Measurements from ENCODE around the gene ASCL1. TPM values are rescaled to one million over a fixed set of nuclear protein-coding genes. Genes with fewer than 3 reads are reported as not detected.

Gene ASCL1
- total RNA-seq, 2 experiments from 2014 or later: not detected

DNA sequence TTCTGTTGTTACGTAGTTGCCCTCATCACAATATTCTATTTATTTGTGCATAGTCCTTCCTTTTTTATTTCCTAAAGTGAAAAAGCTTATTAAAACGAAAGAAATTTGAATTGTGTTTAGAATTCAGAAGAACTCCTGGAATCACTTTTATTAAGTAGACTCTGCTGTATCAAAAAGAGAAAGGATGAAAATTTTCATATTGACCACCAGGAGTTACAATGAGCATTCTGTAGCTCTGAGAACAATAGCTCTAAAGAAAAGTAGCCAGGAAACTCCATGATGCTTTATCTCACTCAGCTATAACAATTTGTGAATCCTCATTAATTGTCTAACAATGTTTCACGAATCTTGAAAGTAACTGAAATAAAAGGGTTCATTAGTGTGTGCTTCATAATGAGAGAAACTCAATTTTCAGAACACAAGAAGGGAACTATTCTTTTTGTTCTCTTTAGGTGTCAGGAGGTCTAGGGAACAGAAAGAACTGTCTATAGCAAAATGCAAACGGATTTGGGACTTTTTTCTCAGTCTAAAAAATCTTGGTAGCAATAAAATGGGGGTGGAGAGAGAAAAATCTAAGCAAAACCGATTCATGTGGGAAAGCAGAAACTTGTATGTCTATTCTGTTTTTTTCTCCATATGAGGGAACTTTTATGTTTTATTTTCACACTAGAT, 19.3 kb downstream of the ASCL1 start:
- peaks cover 7% of the 10 kb centered on the region for H3K9me3 Mint-ChIP-seq
- H3K36me3 ChIP-seq (ENCODE audit: insufficient read depth, low read length): no peaks in the 10 kb centered on the region
- no peak for TF ChIP-seq CTCF (IDR thresholded peaks at IDR 0.05)
- intact Hi-C loops (cut with DNase I, micrococcal nuclease): no loop called here
- H3K27ac ChIP-seq (ENCODE audit: low read depth in 1 of 2, low read length in 2 of 2): no peak overlapping the region
- H3K27me3 ChIP-seq (ENCODE audit: control insufficient read depth in 1 of 2, insufficient read depth in 2 of 2, low read length in 2 of 2): no peaks in the 10 kb centered on the region
- no peaks in the 10 kb centered on the region for H3K4me1 Mint-ChIP-seq (ENCODE audit: low read depth)
- no peaks in the 10 kb centered on the region for H3K4me1 ChIP-seq (ENCODE audit: insufficient read depth, low read length)
- peaks cover 29% of the 10 kb centered on the region for H3K27me3 Mint-ChIP-seq
- H3K9me3 ChIP-seq (ENCODE audit: control insufficient read depth in 1 of 2, insufficient read depth in 1 of 2, low read length in 2 of 2): no peaks in the 10 kb centered on the region
- no peak overlapping the region for H3K4me3 Mint-ChIP-seq
- no peak overlapping the region for H3K27ac Mint-ChIP-seq
- no peaks in the 10 kb centered on the region for H3K36me3 Mint-ChIP-seq (ENCODE audit: low read depth)
- no peak for DNase-seq
- ChIA-PET POLR2A (no interaction called here), CTCF (no interaction called here)
- ATAC-seq (ENCODE audit: poor library complexity): no peak
- H3K4me3 ChIP-seq (ENCODE audit: low read length): no peak overlapping the region

GRCh38 chr12:102977945-102978706, 20.7 kb downstream of the ASCL1 start:
- Histone ChIP-seq H3K36me3 (ENCODE audit: insufficient read depth, low read length) (no peaks in the 10 kb centered on the region), H3K4me1 (ENCODE audit: insufficient read depth, low read length) (no peaks in the 10 kb centered on the region), H3K4me3 (ENCODE audit: low read length) (no peak overlapping the region), H3K27me3 (ENCODE audit: control insufficient read depth in 1 of 2, insufficient read depth in 2 of 2, low read length in 2 of 2) (no peaks in the 10 kb centered on the region), H3K9me3 (ENCODE audit: control insufficient read depth in 1 of 2, insufficient read depth in 1 of 2, low read length in 2 of 2) (peaks cover 0 to 3% of the 10 kb centered on the region in 2 experiments), H3K27ac (ENCODE audit: low read depth in 1 of 2, low read length in 2 of 2) (no peak overlapping the region)
- CTCF ChIA-PET: no interaction called here
- peaks cover 7% of the 10 kb centered on the region for H3K9me3 Mint-ChIP-seq
- TF ChIP-seq CTCF (IDR thresholded peaks at IDR 0.05): no peak
- H3K27ac Mint-ChIP-seq: no peak overlapping the region
- H3K4me1 Mint-ChIP-seq (ENCODE audit: low read depth): no peaks in the 10 kb centered on the region
- no peak for DNase-seq
- intact Hi-C loops (cut with DNase I, micrococcal nuclease): no loop called here
- peaks cover 15% of the 10 kb centered on the region for H3K27me3 Mint-ChIP-seq
- H3K36me3 Mint-ChIP-seq (ENCODE audit: low read depth): no peaks in the 10 kb centered on the region
- ATAC-seq (ENCODE audit: poor library complexity): no peak
- POLR2A ChIA-PET: no interaction called here
- H3K4me3 Mint-ChIP-seq: no peak overlapping the region

DNA sequence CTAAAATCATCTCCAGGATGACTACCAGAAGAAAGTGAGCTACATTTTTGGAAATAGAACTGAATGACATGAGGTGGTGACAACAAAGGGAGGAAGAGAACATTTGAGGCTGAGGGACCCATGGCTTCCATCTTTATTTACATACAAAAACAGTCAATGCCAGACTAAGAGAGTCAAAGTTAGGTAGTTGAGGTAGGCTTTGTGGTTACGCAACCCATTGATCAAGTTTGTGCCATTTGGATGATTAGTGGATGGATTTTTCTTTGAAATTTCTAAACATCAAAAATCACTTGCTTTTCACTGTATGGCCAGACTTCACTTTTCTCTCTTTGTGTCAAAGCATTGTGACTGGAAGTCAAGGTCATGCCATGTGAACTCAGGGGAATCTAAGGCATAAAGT, 22.9 kb downstream of the ASCL1 start:
- Histone ChIP-seq H3K27ac (ENCODE audit: low read depth in 1 of 2, low read length in 2 of 2) (no peak overlapping the region), H3K27me3 (ENCODE audit: control insufficient read depth in 1 of 2, insufficient read depth in 2 of 2, low read length in 2 of 2) (no peaks in the 10 kb centered on the region), H3K36me3 (ENCODE audit: insufficient read depth, low read length) (no peaks in the 10 kb centered on the region), H3K4me1 (ENCODE audit: insufficient read depth, low read length) (no peaks in the 10 kb centered on the region), H3K4me3 (ENCODE audit: low read length) (no peak overlapping the region), H3K9me3 (ENCODE audit: control insufficient read depth in 1 of 2, insufficient read depth in 1 of 2, low read length in 2 of 2) (peaks cover 0 to 3% of the 10 kb centered on the region in 2 experiments)
- no peak for DNase-seq
- H3K27ac Mint-ChIP-seq: no peak overlapping the region
- ChIA-PET CTCF (no interaction called here), POLR2A (no interaction called here)
- H3K4me1 Mint-ChIP-seq (ENCODE audit: low read depth): no peaks in the 10 kb centered on the region
- ATAC-seq (ENCODE audit: poor library complexity): no peak
- intact Hi-C loops (cut with DNase I, micrococcal nuclease): no loop called here
- no peaks in the 10 kb centered on the region for H3K36me3 Mint-ChIP-seq (ENCODE audit: low read depth)
- peaks cover 7% of the 10 kb centered on the region for H3K9me3 Mint-ChIP-seq
- peaks cover 21% of the 10 kb centered on the region for H3K27me3 Mint-ChIP-seq
- no peak for TF ChIP-seq CTCF (IDR thresholded peaks at IDR 0.05)
- no peak overlapping the region for H3K4me3 Mint-ChIP-seq
